ENCODE data around the gene CYB5A.

Gene CYB5A

GRCh38 chr18:74264303-74265020 lies 27.3 kb downstream of the CYB5A start:
- H3K9me3 ChIP-seq (ENCODE audit: low read length), result peaks cover 3% of the 10 kb centered on the region
- no peaks in the 10 kb centered on the region for H3K4me1 ChIP-seq (ENCODE audit: insufficient read depth, low read length)
- H3K27me3 ChIP-seq (ENCODE audit: insufficient read depth, low read length), result no peaks in the 10 kb centered on the region
- no peak overlapping the region for H2AFZ ChIP-seq (ENCODE audit: low read depth, low read length)
- peaks cover 5% of the 10 kb centered on the region for H3K36me3 ChIP-seq (ENCODE audit: insufficient read depth, low read length)
- H3K4me3 ChIP-seq (ENCODE audit: low read length), result no peak overlapping the region

GRCh38 chr18:74261053-74261713 lies 30.6 kb downstream of the CYB5A start:
- Histone ChIP-seq H3K9me3 (ENCODE audit: low read length) (peaks cover 3% of the 10 kb centered on the region), H2AFZ (ENCODE audit: low read depth, low read length) (no peak overlapping the region), H3K4me1 (ENCODE audit: insufficient read depth, low read length) (no peaks in the 10 kb centered on the region), H3K36me3 (ENCODE audit: insufficient read depth, low read length) (peaks cover 5% of the 10 kb centered on the region), H3K27me3 (ENCODE audit: insufficient read depth, low read length) (no peaks in the 10 kb centered on the region), H3K4me3 (ENCODE audit: low read length) (no peak overlapping the region)

GRCh38 chr18:74259347-74259746 lies 32.4 kb downstream of the CYB5A start:
- Histone ChIP-seq H3K36me3 (ENCODE audit: insufficient read depth, low read length) (peaks cover 5% of the 10 kb centered on the region), H3K9me3 (ENCODE audit: low read length) (no peaks in the 10 kb centered on the region), H3K27me3 (ENCODE audit: insufficient read depth, low read length) (no peaks in the 10 kb centered on the region), H2AFZ (ENCODE audit: low read depth, low read length) (no peak overlapping the region), H3K4me3 (ENCODE audit: low read length) (no peak overlapping the region), H3K4me1 (ENCODE audit: insufficient read depth, low read length) (no peaks in the 10 kb centered on the region)

GRCh38 chr18:74257083-74257482 lies 34.7 kb downstream of the CYB5A start:
- Histone ChIP-seq H3K4me3 (ENCODE audit: low read length) (no peak overlapping the region), H2AFZ (ENCODE audit: low read depth, low read length) (no peak overlapping the region), H3K27me3 (ENCODE audit: insufficient read depth, low read length) (no peaks in the 10 kb centered on the region), H3K4me1 (ENCODE audit: insufficient read depth, low read length) (no peaks in the 10 kb centered on the region), H3K36me3 (ENCODE audit: insufficient read depth, low read length) (peaks cover 5% of the 10 kb centered on the region), H3K9me3 (ENCODE audit: low read length) (no peaks in the 10 kb centered on the region)

- peaks cover 3% of the 10 kb centered on the region for H3K36me3 ChIP-seq (ENCODE audit: insufficient read depth, low read length)
- no peaks in the 10 kb centered on the region for H3K4me1 ChIP-seq (ENCODE audit: insufficient read depth, low read length)
- no peak overlapping the region for H3K4me3 ChIP-seq (ENCODE audit: low read length)
- H3K27me3 ChIP-seq (ENCODE audit: insufficient read depth, low read length), result no peaks in the 10 kb centered on the region
- H3K9me3 ChIP-seq (ENCODE audit: low read length), result no peaks in the 10 kb centered on the region
- H2AFZ ChIP-seq (ENCODE audit: low read depth, low read length), result no peak overlapping the region
These were observed 35.6 kb downstream of the CYB5A start for GRCh38 chr18:74256190-74256589.

- Histone ChIP-seq H3K4me1 (ENCODE audit: insufficient read depth, low read length) (no peaks in the 10 kb centered on the region), H3K9me3 (ENCODE audit: low read length) (no peaks in the 10 kb centered on the region), H3K36me3 (ENCODE audit: insufficient read depth, low read length) (no peaks in the 10 kb centered on the region), H2AFZ (ENCODE audit: low read depth, low read length) (no peak overlapping the region), H3K27me3 (ENCODE audit: insufficient read depth, low read length) (no peaks in the 10 kb centered on the region), H3K4me3 (ENCODE audit: low read length) (no peak overlapping the region)
These were observed 36.6 kb downstream of the CYB5A start for GRCh38 chr18:74255131-74255616.

GRCh38 chr18:74252039-74252395 lies 39.7 kb downstream of the CYB5A start:
- Histone ChIP-seq H3K4me3 (ENCODE audit: low read length) (no peak overlapping the region), H3K4me1 (ENCODE audit: insufficient read depth, low read length) (no peaks in the 10 kb centered on the region)

GRCh38 chr18:74251297-74252038 lies 40.3 kb downstream of the CYB5A start:
- Histone ChIP-seq H3K4me1 (ENCODE audit: insufficient read depth, low read length) (no peaks in the 10 kb centered on the region), H2AFZ (ENCODE audit: low read depth, low read length) (no peak overlapping the region), H3K36me3 (ENCODE audit: insufficient read depth, low read length) (no peaks in the 10 kb centered on the region), H3K4me3 (ENCODE audit: low read length) (no peak overlapping the region), H3K9me3 (ENCODE audit: low read length) (peaks cover 2% of the 10 kb centered on the region), H3K27me3 (ENCODE audit: insufficient read depth, low read length) (no peaks in the 10 kb centered on the region)

More at GRCh38 chr18:74252039-74252395, 39.7 kb downstream of the CYB5A start:
- no peak overlapping the region for H2AFZ ChIP-seq (ENCODE audit: low read depth, low read length)
- no peaks in the 10 kb centered on the region for H3K36me3 ChIP-seq (ENCODE audit: insufficient read depth, low read length)
- no peaks in the 10 kb centered on the region for H3K27me3 ChIP-seq (ENCODE audit: insufficient read depth, low read length)
- peaks cover 2% of the 10 kb centered on the region for H3K9me3 ChIP-seq (ENCODE audit: low read length)

- H3K4me3 ChIP-seq (ENCODE audit: low read length), result no peak overlapping the region
- no peak overlapping the region for H2AFZ ChIP-seq (ENCODE audit: low read depth, low read length)
- H3K4me1 ChIP-seq (ENCODE audit: insufficient read depth, low read length), result no peaks in the 10 kb centered on the region
- no peaks in the 10 kb centered on the region for H3K27me3 ChIP-seq (ENCODE audit: insufficient read depth, low read length)
- H3K9me3 ChIP-seq (ENCODE audit: low read length), result peaks cover 2% of the 10 kb centered on the region
- H3K36me3 ChIP-seq (ENCODE audit: insufficient read depth, low read length), result no peaks in the 10 kb centered on the region
These were observed 41.6 kb downstream of the CYB5A start for GRCh38 chr18:74250131-74250530.

- H2AFZ ChIP-seq (ENCODE audit: low read depth, low read length), result no peak overlapping the region
- no peaks in the 10 kb centered on the region for H3K4me1 ChIP-seq (ENCODE audit: insufficient read depth, low read length)
- H3K4me3 ChIP-seq (ENCODE audit: low read length), result no peak overlapping the region
- peaks cover 2% of the 10 kb centered on the region for H3K9me3 ChIP-seq (ENCODE audit: low read length)
- no peaks in the 10 kb centered on the region for H3K27me3 ChIP-seq (ENCODE audit: insufficient read depth, low read length)
- H3K36me3 ChIP-seq (ENCODE audit: insufficient read depth, low read length), result no peaks in the 10 kb centered on the region
These were observed 42.4 kb downstream of the CYB5A start for GRCh38 chr18:74249181-74249968.

- Histone ChIP-seq H2AFZ (ENCODE audit: low read depth, low read length) (no peak overlapping the region), H3K9me3 (ENCODE audit: low read length) (peaks cover 2% of the 10 kb centered on the region), H3K27me3 (ENCODE audit: insufficient read depth, low read length) (no peaks in the 10 kb centered on the region), H3K4me3 (ENCODE audit: low read length) (no peak overlapping the region), H3K36me3 (ENCODE audit: insufficient read depth, low read length) (no peaks in the 10 kb centered on the region), H3K4me1 (ENCODE audit: insufficient read depth, low read length) (no peaks in the 10 kb centered on the region)
These were observed 43.2 kb downstream of the CYB5A start for GRCh38 chr18:74248595-74248994.

- Histone ChIP-seq H3K36me3 (ENCODE audit: insufficient read depth, low read length) (no peaks in the 10 kb centered on the region), H3K27me3 (ENCODE audit: insufficient read depth, low read length) (no peaks in the 10 kb centered on the region), H2AFZ (ENCODE audit: low read depth, low read length) (no peak overlapping the region), H3K4me1 (ENCODE audit: insufficient read depth, low read length) (no peaks in the 10 kb centered on the region), H3K4me3 (ENCODE audit: low read length) (no peak overlapping the region), H3K9me3 (ENCODE audit: low read length) (peaks cover 2% of the 10 kb centered on the region)
These were observed 43.6 kb downstream of the CYB5A start for GRCh38 chr18:74248189-74248588.
